ENCODE measurements around the gene BPIFB2.

Gene BPIFB2

GRCh38 chr20:32984196-32984595 lies 23.3 kb upstream of the BPIFB2 start:
- FAIRE-seq (no peak), DNase-seq (ENCODE audit: insufficient read length, low spot score) (no peak)
- TF ChIP-seq TAF1 (IDR thresholded peaks at IDR 0.05; ENCODE audit: low read depth, low read length) (no peak), PAX5 (IDR thresholded peaks at IDR 0.05; ENCODE audit: insufficient read depth, low read length, severe bottlenecking) (no peak), SPI1 (IDR thresholded peaks at IDR 0.05; ENCODE audit: low read depth, low read length) (no peak), POLR2A (IDR thresholded peaks at IDR 0.05; ENCODE audit: low read depth, low read length) (no peak), POU2F2 (IDR thresholded peaks at IDR 0.05; ENCODE audit: low read depth, low read length) (no peak), POLR2AphosphoS5 (IDR thresholded peaks at IDR 0.05; ENCODE audit: low read depth, low read length) (no peak)

DNA sequence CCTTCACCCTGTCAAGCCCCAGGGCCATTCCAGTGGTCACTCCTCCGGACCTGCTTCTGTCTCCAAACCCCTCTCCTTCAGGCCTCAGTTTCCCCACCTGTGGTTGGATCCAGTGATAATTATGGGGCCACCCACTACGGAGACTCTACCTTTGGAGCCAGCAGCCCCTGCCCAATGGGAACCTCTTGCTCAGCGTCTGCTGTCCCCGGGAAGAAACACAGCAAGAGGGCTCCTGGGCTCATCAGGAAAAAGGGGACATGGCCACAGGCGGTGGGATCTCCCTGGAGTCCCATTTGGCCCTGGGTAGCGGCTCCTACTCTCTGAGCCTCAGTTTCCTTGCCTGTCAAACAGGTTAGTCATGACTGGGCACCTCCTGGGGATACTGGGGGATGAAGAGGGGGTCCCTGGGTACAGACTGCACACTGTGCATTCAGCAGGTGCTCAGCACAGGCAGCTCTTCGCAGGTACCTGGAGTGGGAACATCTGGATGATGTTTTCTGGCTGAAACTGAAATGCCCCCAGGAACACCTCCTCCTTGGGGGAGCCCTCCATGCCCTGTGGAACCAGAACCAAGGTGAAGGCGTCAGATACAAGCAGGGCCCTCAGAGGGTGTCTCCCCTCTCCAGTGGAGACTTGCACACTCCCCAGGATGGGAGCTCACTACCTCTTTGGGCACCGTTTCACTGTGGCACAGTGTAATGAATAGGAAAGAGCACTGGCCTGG lies 22.7 kb upstream of the BPIFB2 start:
- no peak for DNase-seq (ENCODE audit: insufficient read length, low spot score)
- no peak for FAIRE-seq
- TF ChIP-seq SPI1 (IDR thresholded peaks at IDR 0.05; ENCODE audit: low read depth, low read length) (no peak), PAX5 (IDR thresholded peaks at IDR 0.05; ENCODE audit: insufficient read depth, low read length, severe bottlenecking) (no peak), POLR2A (IDR thresholded peaks at IDR 0.05; ENCODE audit: low read depth, low read length) (no peak), POLR2AphosphoS5 (IDR thresholded peaks at IDR 0.05; ENCODE audit: low read depth, low read length) (no peak), TAF1 (IDR thresholded peaks at IDR 0.05; ENCODE audit: low read depth, low read length) (no peak), POU2F2 (IDR thresholded peaks at IDR 0.05; ENCODE audit: low read depth, low read length) (no peak)

- FAIRE-seq (no peak), DNase-seq (ENCODE audit: insufficient read length, low spot score) (no peak)
- TF ChIP-seq TAF1 (IDR thresholded peaks at IDR 0.05; ENCODE audit: low read depth, low read length), result no peak
- no peak for TF ChIP-seq POLR2AphosphoS5 (IDR thresholded peaks at IDR 0.05; ENCODE audit: low read depth, low read length)
- TF ChIP-seq POU2F2 (IDR thresholded peaks at IDR 0.05; ENCODE audit: low read depth, low read length), result no peak
- no peak for TF ChIP-seq POLR2A (IDR thresholded peaks at IDR 0.05; ENCODE audit: low read depth, low read length)
- TF ChIP-seq SPI1 (IDR thresholded peaks at IDR 0.05; ENCODE audit: low read depth, low read length), result no peak
- no peak for TF ChIP-seq PAX5 (IDR thresholded peaks at IDR 0.05; ENCODE audit: insufficient read depth, low read length, severe bottlenecking)
These were observed 21.9 kb upstream of the BPIFB2 start for GRCh38 chr20:32985596-32985995.

DNA sequence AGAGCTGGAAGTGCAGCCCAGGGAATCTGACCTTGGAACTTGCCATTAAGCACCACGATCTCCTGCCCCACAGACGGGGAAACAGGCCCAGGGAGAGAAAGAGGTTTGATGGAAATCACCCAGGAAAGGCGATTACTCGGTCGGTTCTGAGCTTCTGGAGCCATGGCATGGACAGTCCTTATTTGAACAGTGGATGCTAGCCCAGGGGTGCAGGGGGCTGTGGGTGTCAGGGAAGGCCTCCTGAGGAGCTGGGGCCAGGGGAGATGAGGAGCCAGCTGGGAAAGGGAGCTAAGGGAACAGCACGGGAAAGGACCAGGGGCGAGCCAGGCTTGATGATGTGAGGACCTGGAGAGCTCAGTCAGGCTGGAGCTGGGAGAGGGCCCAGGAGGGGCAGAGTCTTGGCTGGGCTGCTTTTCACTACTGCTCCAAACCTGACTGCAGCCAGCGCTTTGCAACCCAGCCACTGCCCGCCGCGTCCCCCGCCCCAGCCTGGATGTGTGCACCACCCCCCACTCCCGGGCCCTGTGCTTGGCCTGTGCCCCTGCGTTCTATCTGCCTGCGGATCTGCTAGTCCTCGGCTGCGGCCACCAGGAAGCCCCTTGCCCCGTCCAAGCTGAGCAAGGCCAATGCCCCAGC lies 21.1 kb upstream of the BPIFB2 start:
- DNase-seq (ENCODE audit: insufficient read length, low spot score) (no peak), FAIRE-seq (no peak)
- no peak for TF ChIP-seq PAX5 (IDR thresholded peaks at IDR 0.05; ENCODE audit: insufficient read depth, low read length, severe bottlenecking)
- TF ChIP-seq SPI1 (IDR thresholded peaks at IDR 0.05; ENCODE audit: low read depth, low read length), result no peak
- TF ChIP-seq POLR2A (IDR thresholded peaks at IDR 0.05; ENCODE audit: low read depth, low read length), result no peak
- TF ChIP-seq TAF1 (IDR thresholded peaks at IDR 0.05; ENCODE audit: low read depth, low read length), result no peak
- no peak for TF ChIP-seq POLR2AphosphoS5 (IDR thresholded peaks at IDR 0.05; ENCODE audit: low read depth, low read length)
- TF ChIP-seq POU2F2 (IDR thresholded peaks at IDR 0.05; ENCODE audit: low read depth, low read length), result no peak

GRCh38 chr20:32987044-32987825 lies 20.3 kb upstream of the BPIFB2 start:
- no peak for TF ChIP-seq PAX5 (IDR thresholded peaks at IDR 0.05; ENCODE audit: insufficient read depth, low read length, severe bottlenecking)
- FAIRE-seq (no peak), DNase-seq (ENCODE audit: insufficient read length, low spot score) (no peak)

DNA sequence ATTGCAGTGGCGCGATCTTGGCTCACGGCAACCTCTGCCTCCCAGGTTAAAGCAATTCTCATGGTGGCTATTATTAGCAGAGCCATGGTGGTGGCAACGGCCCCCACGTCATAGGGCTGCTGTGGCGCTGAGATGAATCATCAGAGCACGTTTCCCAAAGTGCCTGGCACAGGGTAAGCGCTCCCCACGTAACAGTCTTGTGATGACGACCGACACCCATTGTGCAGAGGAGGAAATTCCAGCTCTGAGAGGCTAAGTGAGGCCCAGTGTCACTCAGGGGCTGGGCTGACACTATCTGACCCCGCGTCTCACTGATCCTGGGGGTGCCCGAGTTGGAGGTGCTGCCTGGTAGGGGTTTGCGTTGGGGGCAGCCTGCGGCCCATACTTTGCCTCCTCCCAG lies 19.5 kb upstream of the BPIFB2 start:
- no peak for FAIRE-seq
- TF ChIP-seq POLR2A (IDR thresholded peaks at IDR 0.05; ENCODE audit: low read depth, low read length) (no peak), POU2F2 (IDR thresholded peaks at IDR 0.05; ENCODE audit: low read depth, low read length) (no peak), TAF1 (IDR thresholded peaks at IDR 0.05; ENCODE audit: low read depth, low read length) (no peak), POLR2AphosphoS5 (IDR thresholded peaks at IDR 0.05; ENCODE audit: low read depth, low read length) (no peak), PAX5 (IDR thresholded peaks at IDR 0.05; ENCODE audit: insufficient read depth, low read length, severe bottlenecking) (no peak), SPI1 (IDR thresholded peaks at IDR 0.05; ENCODE audit: low read depth, low read length) (no peak)
- no peak for DNase-seq (ENCODE audit: insufficient read length, low spot score)

- DNase-seq (ENCODE audit: insufficient read length, low spot score) (no peak), FAIRE-seq (no peak)
- no peak for TF ChIP-seq POU2F2 (IDR thresholded peaks at IDR 0.05; ENCODE audit: low read depth, low read length)
- no peak for TF ChIP-seq POLR2A (IDR thresholded peaks at IDR 0.05; ENCODE audit: low read depth, low read length)
- no peak for TF ChIP-seq PAX5 (IDR thresholded peaks at IDR 0.05; ENCODE audit: insufficient read depth, low read length, severe bottlenecking)
- TF ChIP-seq POLR2AphosphoS5 (IDR thresholded peaks at IDR 0.05; ENCODE audit: low read depth, low read length), result no peak
- no peak for TF ChIP-seq TAF1 (IDR thresholded peaks at IDR 0.05; ENCODE audit: low read depth, low read length)
- no peak for TF ChIP-seq SPI1 (IDR thresholded peaks at IDR 0.05; ENCODE audit: low read depth, low read length)
These were observed 17.8 kb upstream of the BPIFB2 start for GRCh38 chr20:32989507-32990283.

- TF ChIP-seq SPI1 (IDR thresholded peaks at IDR 0.05; ENCODE audit: low read depth, low read length), result no peak
- TF ChIP-seq PAX5 (IDR thresholded peaks at IDR 0.05; ENCODE audit: insufficient read depth, low read length, severe bottlenecking), result no peak
- TF ChIP-seq POLR2AphosphoS5 (IDR thresholded peaks at IDR 0.05; ENCODE audit: low read depth, low read length), result no peak
- TF ChIP-seq POU2F2 (IDR thresholded peaks at IDR 0.05; ENCODE audit: low read depth, low read length), result no peak
- no peak for TF ChIP-seq POLR2A (IDR thresholded peaks at IDR 0.05; ENCODE audit: low read depth, low read length)
- no peak for TF ChIP-seq TAF1 (IDR thresholded peaks at IDR 0.05; ENCODE audit: low read depth, low read length)
- FAIRE-seq (no peak), DNase-seq (ENCODE audit: insufficient read length, low spot score) (no peak)
These were observed 17.1 kb upstream of the BPIFB2 start for GRCh38 chr20:32990426-32990825.

DNA sequence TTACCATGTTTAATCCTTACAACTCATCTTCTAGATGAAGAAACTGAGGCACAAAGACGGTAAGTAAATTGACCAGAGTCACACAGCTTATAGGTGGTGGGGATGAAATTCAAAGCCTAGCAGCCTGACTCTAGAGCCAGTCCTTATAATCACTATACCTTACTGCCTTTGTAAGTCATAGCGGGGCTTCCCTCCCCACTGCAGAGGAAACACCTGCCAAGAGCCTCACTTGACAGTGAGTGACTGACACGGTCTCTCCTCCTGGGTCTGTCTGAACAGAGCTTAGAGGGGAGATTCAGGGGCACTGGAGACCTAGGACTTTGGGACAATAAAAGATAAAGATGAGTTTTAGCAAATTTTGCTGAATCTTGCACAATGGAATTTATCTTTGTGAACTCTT lies 16.1 kb upstream of the BPIFB2 start:
- DNase-seq (ENCODE audit: insufficient read length, low spot score) (no peak), FAIRE-seq (no peak)

More for the DNA sequence above, 16.1 kb upstream of the BPIFB2 start:
- TF ChIP-seq POU2F2 (IDR thresholded peaks at IDR 0.05; ENCODE audit: low read depth, low read length) (no peak), SPI1 (IDR thresholded peaks at IDR 0.05; ENCODE audit: low read depth, low read length) (no peak), POLR2A (IDR thresholded peaks at IDR 0.05; ENCODE audit: low read depth, low read length) (no peak), TAF1 (IDR thresholded peaks at IDR 0.05; ENCODE audit: low read depth, low read length) (no peak), PAX5 (IDR thresholded peaks at IDR 0.05; ENCODE audit: insufficient read depth, low read length, severe bottlenecking) (no peak), POLR2AphosphoS5 (IDR thresholded peaks at IDR 0.05; ENCODE audit: low read depth, low read length) (no peak)
